ENCODE measurements around the gene SLC39A12. TPM values are rescaled to one million over a fixed set of nuclear protein-coding genes. Genes with fewer than 3 reads are reported as not detected.

Gene SLC39A12
- total RNA-seq, 2 donors from 2014 or later: not detected

- H3K36me3 Mint-ChIP-seq (ENCODE audit: insufficient read depth in 2 of 2): no peaks in the 10 kb centered on the region
- DNase-seq (no peak), ATAC-seq (replicated peaks in 1 of 2) (no peak)
- no peak overlapping the region for H3K27ac Mint-ChIP-seq
- no peaks in the 10 kb centered on the region for H3K9me3 Mint-ChIP-seq
- no peaks in the 10 kb centered on the region for H3K4me1 Mint-ChIP-seq (ENCODE audit: low read depth)
- no peak overlapping the region for H3K4me3 Mint-ChIP-seq
- peaks cover 8% of the 10 kb centered on the region for H3K27me3 Mint-ChIP-seq (ENCODE audit: low read depth)
Observed at GRCh38 chr10:17981766-17982380, 30.2 kb downstream of the SLC39A12 start.

GRCh38 chr10:17984056-17984455 is 32.3 kb downstream of the SLC39A12 start:
- DNase-seq: no peak
- H3K27me3 Mint-ChIP-seq (ENCODE audit: low read depth): no peaks in the 10 kb centered on the region
- no peaks in the 10 kb centered on the region for H3K4me1 Mint-ChIP-seq (ENCODE audit: low read depth)
- H3K36me3 Mint-ChIP-seq (ENCODE audit: insufficient read depth in 2 of 2): no peaks in the 10 kb centered on the region
- H3K9me3 Mint-ChIP-seq: no peaks in the 10 kb centered on the region
- no peak for ATAC-seq (replicated peaks in 1 of 2)
- no peak overlapping the region for H3K27ac Mint-ChIP-seq
- H3K4me3 Mint-ChIP-seq: no peak overlapping the region

GRCh38 chr10:17984563-17984962 is 32.8 kb downstream of the SLC39A12 start:
- Mint-ChIP-seq H3K9me3 (no peaks in the 10 kb centered on the region), H3K27ac (no peak overlapping the region), H3K27me3 (ENCODE audit: low read depth) (no peaks in the 10 kb centered on the region), H3K36me3 (ENCODE audit: insufficient read depth in 2 of 2) (no peaks in the 10 kb centered on the region), H3K4me3 (no peak overlapping the region), H3K4me1 (ENCODE audit: low read depth) (no peaks in the 10 kb centered on the region)
- DNase-seq (no peak), ATAC-seq (replicated peaks in 1 of 2) (no peak)

DNA sequence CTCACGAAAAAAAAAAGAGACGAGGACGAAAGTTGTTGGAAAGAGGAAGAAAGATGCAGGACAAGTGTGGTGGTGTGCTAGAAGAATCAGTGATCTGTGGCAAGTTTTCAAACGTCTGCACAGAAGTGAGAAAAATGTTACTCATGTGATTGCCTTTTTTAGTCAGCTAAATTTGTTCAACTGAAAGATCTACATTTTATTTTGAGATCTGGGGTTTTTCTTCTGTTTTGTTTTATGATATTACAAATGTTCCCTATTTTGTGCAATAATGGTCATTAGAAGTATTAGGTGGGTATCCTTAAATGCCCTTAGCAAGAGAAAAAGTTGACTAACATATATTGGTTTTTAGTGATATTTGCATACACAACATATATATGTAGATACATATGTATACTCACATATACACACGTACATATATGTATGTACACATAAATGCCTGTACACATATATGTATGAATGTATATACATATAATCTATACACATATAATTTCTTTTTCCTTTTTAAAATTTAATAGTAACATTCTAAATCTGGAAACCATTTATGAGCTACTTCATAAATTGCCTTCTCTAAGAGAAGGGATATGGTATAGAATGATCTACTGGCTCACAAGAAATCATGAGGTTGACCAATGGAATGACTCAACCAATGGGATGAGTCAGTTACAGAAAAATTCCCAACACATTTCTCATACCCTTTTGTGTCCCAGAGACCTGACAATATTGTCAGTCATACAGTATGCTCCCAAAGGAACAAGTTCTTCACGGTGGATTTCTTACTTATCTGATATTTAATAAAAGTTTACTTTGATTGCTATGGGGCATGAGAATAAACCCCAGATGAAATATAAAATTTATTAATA is 38.4 kb downstream of the SLC39A12 start:
- ATAC-seq (replicated peaks in 1 of 2): no peak
- H3K4me3 Mint-ChIP-seq: no peak overlapping the region
- no peaks in the 10 kb centered on the region for H3K36me3 Mint-ChIP-seq (ENCODE audit: insufficient read depth in 2 of 2)

DNA sequence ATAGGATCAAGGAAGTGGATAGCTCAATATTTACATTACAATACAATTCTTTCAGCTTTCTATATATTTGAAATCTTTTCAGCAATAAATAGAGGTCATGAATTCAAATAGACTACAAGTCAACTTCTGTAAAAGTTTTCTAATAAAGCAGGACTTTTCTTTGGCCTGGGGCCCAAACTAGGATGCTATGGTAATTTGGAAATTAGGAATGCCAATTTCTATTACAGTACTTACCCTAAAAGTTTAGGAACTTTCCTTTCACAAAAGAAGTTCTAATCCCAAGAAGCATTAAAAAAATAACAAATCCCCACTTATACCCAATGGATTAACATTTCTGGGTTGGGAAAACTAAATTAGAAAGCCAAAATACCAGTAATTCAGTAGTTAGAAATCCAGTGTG is 40.5 kb downstream of the SLC39A12 start:
- H3K27ac Mint-ChIP-seq: no peak overlapping the region
- no peaks in the 10 kb centered on the region for H3K9me3 Mint-ChIP-seq
- DNase-seq (no peak), ATAC-seq (replicated peaks in 1 of 2) (no peak)
- no peaks in the 10 kb centered on the region for H3K36me3 Mint-ChIP-seq (ENCODE audit: insufficient read depth in 2 of 2)
- no peaks in the 10 kb centered on the region for H3K27me3 Mint-ChIP-seq (ENCODE audit: low read depth)
- no peaks in the 10 kb centered on the region for H3K4me1 Mint-ChIP-seq (ENCODE audit: low read depth)
- no peak overlapping the region for H3K4me3 Mint-ChIP-seq

More for the DNA sequence above, 38.4 kb downstream of the SLC39A12 start:
- H3K4me1 Mint-ChIP-seq (ENCODE audit: low read depth): no peaks in the 10 kb centered on the region
- DNase-seq: no peak
- no peaks in the 10 kb centered on the region for H3K27me3 Mint-ChIP-seq (ENCODE audit: low read depth)
- no peak overlapping the region for H3K27ac Mint-ChIP-seq
- H3K9me3 Mint-ChIP-seq: no peaks in the 10 kb centered on the region

- H3K36me3 Mint-ChIP-seq (ENCODE audit: insufficient read depth in 2 of 2): no peaks in the 10 kb centered on the region
- H3K27me3 Mint-ChIP-seq (ENCODE audit: low read depth): no peaks in the 10 kb centered on the region
- H3K4me1 Mint-ChIP-seq (ENCODE audit: low read depth): no peaks in the 10 kb centered on the region
- no peaks in the 10 kb centered on the region for H3K9me3 Mint-ChIP-seq
- H3K27ac Mint-ChIP-seq: no peak overlapping the region
- no peak overlapping the region for H3K4me3 Mint-ChIP-seq
- DNase-seq: no peak
- no peak for ATAC-seq (replicated peaks in 1 of 2)
Observed at GRCh38 chr10:17993361-17993760, 41.6 kb downstream of the SLC39A12 start.

- ATAC-seq (replicated peaks in 1 of 2) (no peak), DNase-seq (no peak)
- H3K27ac Mint-ChIP-seq: no peak overlapping the region
- H3K4me3 Mint-ChIP-seq: no peak overlapping the region
- no peaks in the 10 kb centered on the region for H3K4me1 Mint-ChIP-seq (ENCODE audit: low read depth)
- no peaks in the 10 kb centered on the region for H3K36me3 Mint-ChIP-seq (ENCODE audit: insufficient read depth in 2 of 2)
- no peaks in the 10 kb centered on the region for H3K27me3 Mint-ChIP-seq (ENCODE audit: low read depth)
- no peaks in the 10 kb centered on the region for H3K9me3 Mint-ChIP-seq
Observed at GRCh38 chr10:18000601-18001000, 48.9 kb downstream of the SLC39A12 start.

DNA sequence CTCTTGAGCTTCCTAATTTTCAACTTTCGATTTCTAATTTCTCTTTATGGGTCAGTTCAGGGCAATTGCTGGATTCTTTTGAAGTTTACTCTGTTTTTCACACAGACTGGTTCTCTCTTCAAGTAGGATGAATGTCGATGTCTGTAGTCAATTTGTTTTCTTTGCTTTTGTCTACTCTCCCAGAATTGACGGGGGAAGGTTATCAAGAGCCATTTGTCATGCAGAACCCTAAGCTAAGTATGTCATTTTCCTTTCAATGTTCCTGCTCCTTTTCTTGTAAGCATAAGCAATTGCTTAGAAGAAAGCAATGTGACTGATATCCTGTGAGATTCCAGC is 53.7 kb downstream of the SLC39A12 start:
- no peaks in the 10 kb centered on the region for H3K36me3 Mint-ChIP-seq (ENCODE audit: insufficient read depth in 2 of 2)
- ATAC-seq (replicated peaks in 1 of 2) (no peak), DNase-seq (no peak)
- no peaks in the 10 kb centered on the region for H3K9me3 Mint-ChIP-seq
- no peak overlapping the region for H3K4me3 Mint-ChIP-seq
- no peak overlapping the region for H3K27ac Mint-ChIP-seq
- H3K4me1 Mint-ChIP-seq (ENCODE audit: low read depth): no peaks in the 10 kb centered on the region
- H3K27me3 Mint-ChIP-seq (ENCODE audit: low read depth): no peaks in the 10 kb centered on the region

- no peak overlapping the region for H3K4me3 Mint-ChIP-seq
- ATAC-seq (replicated peaks in 1 of 2) (no peak), DNase-seq (no peak)
- no peaks in the 10 kb centered on the region for H3K36me3 Mint-ChIP-seq (ENCODE audit: insufficient read depth in 2 of 2)
- no peaks in the 10 kb centered on the region for H3K4me1 Mint-ChIP-seq (ENCODE audit: low read depth)
- H3K27me3 Mint-ChIP-seq (ENCODE audit: low read depth): no peaks in the 10 kb centered on the region
- no peak overlapping the region for H3K27ac Mint-ChIP-seq
- no peaks in the 10 kb centered on the region for H3K9me3 Mint-ChIP-seq
Observed at GRCh38 chr10:18005781-18006456, 54.2 kb downstream of the SLC39A12 start.

GRCh38 chr10:18008986-18009385 is 57.3 kb downstream of the SLC39A12 start:
- Mint-ChIP-seq H3K4me3 (no peak overlapping the region), H3K27me3 (ENCODE audit: low read depth) (no peaks in the 10 kb centered on the region), H3K9me3 (no peaks in the 10 kb centered on the region), H3K4me1 (ENCODE audit: low read depth) (no peaks in the 10 kb centered on the region), H3K27ac (no peak overlapping the region), H3K36me3 (ENCODE audit: insufficient read depth in 2 of 2) (no peaks in the 10 kb centered on the region)
- ATAC-seq (replicated peaks in 1 of 2): no peak
- no peak for DNase-seq

GRCh38 chr10:18010050-18010449 is 58.3 kb downstream of the SLC39A12 start:
- Mint-ChIP-seq H3K27me3 (ENCODE audit: low read depth) (no peaks in the 10 kb centered on the region), H3K4me1 (ENCODE audit: low read depth) (no peaks in the 10 kb centered on the region), H3K4me3 (no peak overlapping the region), H3K36me3 (ENCODE audit: insufficient read depth in 2 of 2) (no peaks in the 10 kb centered on the region), H3K9me3 (no peaks in the 10 kb centered on the region), H3K27ac (no peak overlapping the region)
- ATAC-seq (replicated peaks in 1 of 2) (no peak), DNase-seq (no peak)

DNA sequence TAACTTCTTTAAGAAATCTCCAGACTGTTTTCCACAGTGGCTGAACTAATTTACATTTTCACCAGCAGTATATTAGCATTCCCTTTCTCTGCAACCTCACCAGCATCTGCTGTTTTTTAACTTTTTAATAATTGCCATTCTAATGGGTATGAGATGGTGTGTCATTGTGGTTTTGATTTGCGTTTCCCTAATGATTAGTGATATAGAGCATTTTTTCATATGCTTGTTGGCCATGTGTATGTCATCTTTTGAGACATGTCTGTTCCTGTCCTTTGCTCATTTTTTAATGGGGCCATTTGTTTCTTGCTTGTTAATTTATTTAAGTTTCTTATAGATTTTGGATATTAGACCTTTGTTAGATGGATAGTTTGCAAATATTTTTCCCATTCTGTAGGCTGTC is 68.8 kb downstream of the SLC39A12 start:
- Mint-ChIP-seq H3K36me3 (ENCODE audit: insufficient read depth in 2 of 2) (no peaks in the 10 kb centered on the region), H3K27ac (no peak overlapping the region), H3K27me3 (ENCODE audit: low read depth) (no peaks in the 10 kb centered on the region), H3K9me3 (peaks cover 4 to 10% of the 10 kb centered on the region in 2 donors), H3K4me1 (ENCODE audit: low read depth) (no peaks in the 10 kb centered on the region), H3K4me3 (no peak overlapping the region)
- no peak for ATAC-seq (replicated peaks in 1 of 2)
- DNase-seq: no peak

- DNase-seq: no peak
- H3K27me3 Mint-ChIP-seq (ENCODE audit: low read depth): no peaks in the 10 kb centered on the region
Observed at GRCh38 chr10:18021725-18022480, 70.2 kb downstream of the SLC39A12 start.

More at GRCh38 chr10:18021725-18022480, 70.2 kb downstream of the SLC39A12 start:
- Mint-ChIP-seq H3K36me3 (ENCODE audit: insufficient read depth in 2 of 2) (no peaks in the 10 kb centered on the region), H3K9me3 (peaks cover 5 to 12% of the 10 kb centered on the region in 2 donors), H3K4me3 (no peak overlapping the region), H3K4me1 (ENCODE audit: low read depth) (no peaks in the 10 kb centered on the region), H3K27ac (no peak overlapping the region)
- ATAC-seq (replicated peaks in 1 of 2): no peak
